Neural cell (in vitro differentiated cells): ENCODE results near the gene ARHGAP35.
"Not testable (repeated sequence)": the region's sequence is repeated elsewhere in the genome, so short reads cannot be mapped to it uniquely, and the experiment has no call there.

Experiments
- CTCF ChIP-seq: fragments of 450-650 bp; IDR thresholded peaks from 2 replicates; pipeline ENCODE4 v1.5.1; 2014; ENCODE audit warnings: antibody characterized with exemption, mild to moderate bottlenecking, moderate library complexity; ENCODE audit not compliant: poor library complexity, severe bottlenecking
- MXI1 ChIP-seq: fragments of 450-650 bp; conservative IDR thresholded peaks from 2 replicates; pipeline ENCODE4 v1.6.1; 2014; ENCODE audit warnings: antibody characterized with exemption, mild to moderate bottlenecking; ENCODE audit not compliant: poor library complexity, severe bottlenecking
- SMC3 ChIP-seq: fragments of 450-650 bp; conservative IDR thresholded peaks from 2 replicates; pipeline ENCODE4 v1.6.1; 2014; ENCODE audit warnings: antibody characterized with exemption, mild to moderate bottlenecking, moderate library complexity; ENCODE audit not compliant: poor library complexity

- TF ChIP-seq CTCF, MXI1, SMC3: not testable (repeated sequence)
Observed at GRCh38 chr19:46822410-46822787, 38.4 kb upstream of the ARHGAP35 start.
